NAMALWA (cell line): ENCODE results near the gene AKAP13.

Source experiments
- DNase-seq: peaks from one replicate; pipeline ENCODE4 v3.0.0-alpha.2; 2015; ENCODE audit warnings: low spot score

Gene AKAP13

GRCh38 chr15:85444122-85444745 is 63.8 kb downstream of the AKAP13 start:
- DNase-seq: no peak

DNA sequence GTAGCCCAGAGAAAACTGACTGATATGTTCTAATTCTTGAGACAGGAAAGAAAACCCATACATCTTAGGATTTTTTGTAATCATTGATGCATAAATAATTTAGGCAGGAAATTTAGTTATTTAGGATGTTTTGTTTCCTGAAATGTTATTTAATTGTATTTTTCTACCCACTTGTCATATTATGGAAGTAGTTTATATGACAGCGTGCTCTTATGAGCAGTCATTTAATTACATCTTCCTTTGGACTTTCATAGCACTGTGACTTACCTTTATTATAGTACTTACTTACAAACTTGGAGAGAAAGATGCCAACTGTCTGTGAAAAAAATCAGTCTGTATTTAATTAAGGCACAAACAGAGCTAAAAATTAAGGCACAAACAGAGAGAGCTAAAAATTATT is 65.0 kb downstream of the AKAP13 start:
- DNase-seq: no peak

DNA sequence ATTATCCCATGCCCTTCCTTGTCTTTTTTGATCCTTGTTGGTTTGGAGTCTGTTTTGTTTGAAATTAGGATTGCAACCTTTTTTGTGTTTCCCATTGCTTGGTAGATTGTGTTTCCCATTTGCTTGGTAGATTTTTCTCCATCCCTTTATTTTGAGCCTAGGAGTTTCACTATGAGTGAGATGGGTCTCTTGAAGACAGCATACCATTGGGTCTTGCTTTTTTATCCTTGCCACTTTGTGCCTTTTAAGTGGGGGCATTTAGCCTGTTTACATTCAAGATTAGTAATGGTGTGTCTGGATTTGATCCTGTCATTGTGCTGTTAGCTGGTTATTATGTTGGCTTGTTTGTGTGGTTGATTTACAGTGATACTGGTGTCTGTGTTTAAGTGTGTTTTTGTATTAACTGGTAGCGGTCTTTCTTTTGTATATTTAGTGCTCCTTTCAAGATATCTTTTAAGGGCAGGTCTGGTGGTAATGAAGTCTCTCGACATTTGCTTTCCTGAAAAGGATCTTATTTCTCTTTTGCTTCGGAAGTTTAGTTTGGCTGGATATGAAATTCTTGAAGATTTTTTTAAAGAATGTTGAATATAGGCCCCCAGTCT is 70.8 kb downstream of the AKAP13 start:
- no peak for DNase-seq

DNA sequence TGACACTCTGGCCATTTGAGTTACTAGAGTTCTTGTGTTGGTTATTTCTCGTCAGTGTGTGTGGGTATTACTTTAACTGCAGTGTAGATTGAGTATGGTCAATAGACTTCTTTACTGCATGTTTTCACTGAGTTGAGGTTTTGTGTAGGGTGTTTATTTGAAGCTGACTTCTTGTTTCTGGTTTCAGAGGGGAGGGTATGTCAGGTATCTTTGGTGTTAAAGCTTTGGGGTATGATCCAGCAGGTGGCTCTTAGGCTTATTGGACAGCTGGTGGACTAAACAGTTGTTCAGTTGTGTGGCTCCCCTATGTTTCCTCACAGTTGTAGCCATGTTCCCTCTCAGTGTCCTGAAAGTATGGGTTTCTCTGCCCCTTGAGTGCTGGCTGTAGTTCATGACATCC is 72.0 kb downstream of the AKAP13 start:
- peak; percentile 53 for DNase-seq

GRCh38 chr15:85453144-85453872 is 72.9 kb downstream of the AKAP13 start:
- DNase-seq: no peak

DNA sequence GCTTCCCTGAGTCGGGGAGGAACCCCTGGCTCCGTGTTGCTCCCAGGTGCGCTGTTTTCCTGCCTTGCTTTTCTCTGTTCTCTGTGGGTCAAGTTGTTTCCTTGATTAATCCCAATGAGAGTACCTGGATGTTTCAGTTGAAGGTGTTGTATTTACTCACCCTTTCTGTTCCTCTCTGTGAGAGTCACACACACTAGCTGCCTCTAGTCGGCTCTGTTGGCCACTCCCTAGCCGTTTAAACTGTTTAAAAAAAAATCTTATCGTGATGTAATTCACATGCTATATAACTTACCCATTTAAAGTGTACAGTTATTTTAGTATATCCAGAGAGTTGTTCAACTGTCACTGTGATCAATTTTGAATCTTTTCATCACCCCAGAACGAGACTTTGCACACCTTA is 74.0 kb downstream of the AKAP13 start:
- no peak for DNase-seq

- DNase-seq: no peak
These were observed 75.5 kb downstream of the AKAP13 start for GRCh38 chr15:85455891-85456290.

GRCh38 chr15:85456798-85457197 is 76.4 kb downstream of the AKAP13 start:
- DNase-seq: peak; percentile 50

DNA sequence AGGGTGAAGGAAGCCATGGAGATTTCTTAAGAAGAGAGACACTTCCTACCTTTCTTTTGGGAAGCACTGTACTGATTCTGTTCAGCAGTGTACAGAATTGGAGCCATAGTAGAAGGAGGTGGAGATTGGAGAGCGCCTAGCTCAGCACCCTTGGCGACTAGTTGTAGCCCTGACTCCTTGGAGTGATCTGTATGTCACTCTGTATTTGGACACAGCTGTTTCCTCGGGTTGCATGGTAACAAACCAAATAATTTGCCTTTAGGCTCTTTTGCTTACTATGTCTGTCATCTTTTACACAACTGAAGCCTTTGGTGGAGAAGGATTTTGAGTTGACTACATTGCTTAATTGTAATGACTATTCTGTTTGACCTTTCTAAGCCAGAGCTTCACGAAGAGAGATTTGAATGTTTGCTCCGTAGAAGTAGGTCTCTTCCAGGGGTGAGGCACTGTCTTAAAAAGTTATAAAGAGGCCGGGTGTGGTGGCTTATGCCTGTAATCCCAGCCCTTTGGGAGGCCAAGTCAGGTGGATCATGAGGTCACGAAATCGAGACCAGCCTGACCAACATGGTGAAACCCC is 77.1 kb downstream of the AKAP13 start:
- peak; percentile 92 for DNase-seq

- no peak for DNase-seq
These were observed 78.4 kb downstream of the AKAP13 start for GRCh38 chr15:85458764-85459163.

GRCh38 chr15:85462029-85462428 is 81.6 kb downstream of the AKAP13 start:
- no peak for DNase-seq

DNA sequence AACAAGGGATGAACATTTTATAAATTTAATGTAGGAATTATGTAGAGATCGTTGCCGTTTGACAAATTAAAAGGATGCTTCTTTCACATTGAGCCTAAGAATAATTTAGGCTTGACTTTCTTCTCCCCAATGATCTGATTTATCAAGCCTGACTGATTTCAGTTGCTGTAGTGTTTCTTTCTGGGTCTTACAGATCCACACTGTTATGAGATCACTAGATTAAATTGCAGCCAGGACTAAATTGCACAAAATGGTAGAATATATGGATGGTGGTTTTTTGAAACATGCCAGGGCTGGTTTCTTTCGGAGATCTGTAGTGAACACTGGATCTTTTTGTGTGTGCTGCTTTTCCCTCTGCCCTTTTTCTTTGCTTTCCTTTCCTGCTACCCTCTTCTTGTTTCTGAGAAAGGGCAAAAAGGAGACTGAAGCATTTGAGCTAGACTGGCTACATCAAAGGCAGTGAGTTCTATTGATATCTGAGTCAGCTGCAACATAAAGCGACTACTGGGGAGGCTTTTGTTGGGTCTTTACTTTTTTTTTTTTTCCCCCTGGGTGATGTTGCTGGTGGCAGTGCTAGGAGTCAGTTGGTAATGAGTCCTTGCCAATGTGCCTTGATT is 83.0 kb downstream of the AKAP13 start:
- no peak for DNase-seq

GRCh38 chr15:85463976-85464375 is 83.6 kb downstream of the AKAP13 start:
- no peak for DNase-seq

DNA sequence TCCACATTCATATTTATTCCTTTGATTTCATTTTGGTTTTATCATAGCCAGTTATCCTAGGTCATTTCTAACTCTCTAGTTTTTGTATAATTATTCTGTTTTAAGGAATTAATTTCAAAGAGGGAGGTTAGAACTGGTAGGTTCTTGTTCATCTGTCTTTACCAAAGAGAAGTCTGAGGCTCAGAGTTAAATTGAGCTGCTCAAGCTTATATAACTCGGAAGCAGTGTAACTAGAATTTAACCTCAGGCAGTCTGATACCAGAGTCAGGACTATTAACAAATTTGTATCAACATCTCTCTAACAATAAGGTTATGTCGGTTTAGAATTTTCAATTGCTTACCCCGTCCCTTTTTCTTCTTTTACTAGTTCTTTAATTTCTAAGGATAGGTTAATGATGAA is 84.1 kb downstream of the AKAP13 start:
- no peak for DNase-seq

DNA sequence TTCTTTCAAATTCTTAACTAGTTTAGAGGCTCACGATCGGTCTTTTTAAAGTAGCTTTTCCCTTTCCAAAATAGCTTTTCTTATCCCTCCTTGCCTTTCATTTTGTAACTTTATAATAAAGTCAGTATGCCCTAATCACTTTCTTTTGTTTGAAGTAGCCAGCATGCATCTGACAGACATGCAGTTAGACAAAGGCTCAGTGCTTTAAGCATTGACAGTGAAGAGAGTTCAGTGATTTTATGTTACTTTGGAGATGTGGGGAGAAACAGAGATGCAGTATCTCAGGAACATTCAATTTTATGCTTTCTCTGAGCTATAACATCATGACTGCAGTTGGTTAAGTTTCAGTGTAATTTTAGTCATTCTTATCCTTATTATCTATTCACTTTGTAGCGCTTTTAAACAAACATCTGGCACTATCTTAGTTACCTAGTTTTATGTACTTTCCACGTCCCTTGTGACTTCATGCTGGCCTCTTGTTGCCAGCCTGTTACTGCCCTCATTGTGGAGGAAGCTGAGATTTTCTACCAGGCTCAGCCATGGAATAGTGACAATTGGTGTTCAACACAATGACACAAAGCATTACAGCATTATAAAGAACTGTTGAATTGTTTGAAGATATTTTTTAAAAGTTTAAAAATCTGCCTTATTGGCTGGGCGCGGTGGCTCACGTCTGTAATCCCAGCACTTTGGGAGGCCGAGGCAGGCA is 90.3 kb downstream of the AKAP13 start:
- no peak for DNase-seq

DNA sequence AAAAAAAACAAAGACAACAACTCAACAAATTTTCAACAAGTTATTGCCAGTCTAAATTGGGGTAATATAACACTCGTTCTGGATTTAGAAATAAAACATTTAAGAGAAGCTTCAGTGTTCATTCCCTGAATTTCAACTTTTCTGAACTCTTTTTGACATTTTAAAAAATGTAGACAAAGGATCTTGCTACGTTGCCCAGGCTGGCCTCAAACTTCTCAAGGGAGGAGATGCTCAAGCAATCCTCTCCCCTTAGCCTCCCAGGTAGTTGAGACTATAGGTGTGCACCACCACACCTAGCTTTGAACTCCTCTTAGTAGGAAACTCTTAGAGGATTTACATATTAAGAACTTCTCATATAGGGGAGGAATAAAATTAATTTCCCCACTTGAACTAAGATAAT is 91.9 kb downstream of the AKAP13 start:
- DNase-seq: no peak

- peak; percentile 63 for DNase-seq
These were observed 93.1 kb downstream of the AKAP13 start for GRCh38 chr15:85473455-85473854.

- DNase-seq: peak; percentile 80
These were observed 94.4 kb downstream of the AKAP13 start for GRCh38 chr15:85474700-85475316.

DNA sequence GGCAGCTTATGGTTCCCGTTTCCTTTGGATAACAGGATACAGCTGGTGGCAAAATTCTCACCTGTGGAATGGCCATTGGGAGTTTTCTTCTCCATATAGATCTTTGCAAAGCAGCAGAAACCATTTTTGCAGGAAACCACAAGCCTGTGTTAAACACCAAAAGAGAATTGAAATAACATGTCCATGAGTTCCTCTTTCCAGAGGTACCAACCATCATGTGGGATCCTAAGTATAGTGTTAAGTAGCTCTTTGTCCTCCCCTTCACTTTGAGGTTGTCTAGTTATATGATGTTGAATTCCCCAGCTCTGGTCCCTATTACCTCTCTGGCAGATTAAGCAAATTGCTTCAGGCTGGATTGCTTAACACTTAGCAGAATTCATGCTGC is 94.9 kb downstream of the AKAP13 start:
- DNase-seq: peak; percentile 86

DNA sequence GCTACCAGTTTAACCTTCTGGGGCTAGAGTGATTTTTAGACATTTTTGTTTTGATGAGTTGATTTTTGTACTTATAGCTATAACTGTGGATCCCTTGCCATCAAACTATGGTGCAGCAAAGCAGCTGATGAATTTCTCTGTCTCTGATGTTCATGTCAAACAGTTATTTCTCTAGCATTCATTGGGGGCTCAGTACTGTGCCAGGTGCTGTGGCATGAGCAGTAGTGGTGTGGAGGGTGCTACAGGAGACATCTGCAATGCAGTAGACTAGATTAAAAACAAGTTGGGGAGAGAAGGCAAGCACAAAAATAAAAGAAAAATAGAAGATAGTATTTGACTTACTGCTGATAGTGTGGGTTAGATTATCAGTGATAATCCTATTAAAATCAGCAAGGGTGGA is 95.3 kb downstream of the AKAP13 start:
- DNase-seq: peak; percentile 70

- DNase-seq: no peak
These were observed 96.7 kb downstream of the AKAP13 start for GRCh38 chr15:85477061-85477460.

GRCh38 chr15:85477730-85478129 is 97.3 kb downstream of the AKAP13 start:
- no peak for DNase-seq
